NCI-H69 (cell line): ENCODE measurements around the gene FAM107B.
A peak's percentile ranks its signal among the peaks of the same experiment; 100 is the strongest.

ENCODE experiments used
- DNase-seq: peaks from one replicate; lab custom pipeline; 2025; lab: John Stamatoyannopoulos, UW

FAM107B gene

GRCh38 chr10:14556285-14556956 is 218.3 kb downstream of the FAM107B start:
- peak; percentile 6 for DNase-seq

- no peak for DNase-seq
These were observed 218.9 kb downstream of the FAM107B start for GRCh38 chr10:14555807-14556206.

GRCh38 chr10:14554491-14555205 is 220.0 kb downstream of the FAM107B start:
- peak; percentile 2 for DNase-seq

- DNase-seq: peak; percentile 88
These were observed 220.6 kb downstream of the FAM107B start for GRCh38 chr10:14554091-14554490.

GRCh38 chr10:14553448-14553847 is 221.2 kb downstream of the FAM107B start:
- peak; percentile 16 for DNase-seq

- no peak for DNase-seq
These were observed 222.7 kb downstream of the FAM107B start for GRCh38 chr10:14552015-14552414.

- DNase-seq: no peak
These were observed 224.2 kb downstream of the FAM107B start for GRCh38 chr10:14550471-14550981.

GRCh38 chr10:14549496-14549895 is 225.2 kb downstream of the FAM107B start:
- DNase-seq: no peak

GRCh38 chr10:14548970-14549369 is 225.7 kb downstream of the FAM107B start:
- no peak for DNase-seq

GRCh38 chr10:14548474-14548873 is 226.2 kb downstream of the FAM107B start:
- no peak for DNase-seq

GRCh38 chr10:14547816-14548215 is 226.9 kb downstream of the FAM107B start:
- peak; percentile 3 for DNase-seq

- no peak for DNase-seq
These were observed 228.9 kb downstream of the FAM107B start for GRCh38 chr10:14545827-14546226.

- DNase-seq: no peak
These were observed 230.8 kb downstream of the FAM107B start for GRCh38 chr10:14543904-14544210.

- DNase-seq: peak; percentile 2
These were observed 231.4 kb downstream of the FAM107B start for GRCh38 chr10:14543046-14543903.

GRCh38 chr10:14541379-14541778 is 233.3 kb downstream of the FAM107B start:
- no peak for DNase-seq

- no peak for DNase-seq
These were observed 234.1 kb downstream of the FAM107B start for GRCh38 chr10:14540611-14541010.

- no peak for DNase-seq
These were observed 234.6 kb downstream of the FAM107B start for GRCh38 chr10:14540062-14540461.

- no peak for DNase-seq
These were observed 235.5 kb downstream of the FAM107B start for GRCh38 chr10:14539176-14539575.

GRCh38 chr10:14536241-14537213 is 238.2 kb downstream of the FAM107B start:
- peak; percentile 45 for DNase-seq

GRCh38 chr10:14535457-14536130 is 239.1 kb downstream of the FAM107B start:
- no peak for DNase-seq

GRCh38 chr10:14534152-14534551 is 240.5 kb downstream of the FAM107B start:
- no peak for DNase-seq
